CD8-positive, alpha-beta memory T cell (primary cell): ENCODE results near the gene RPH3AL. TPM values are rescaled to one million over a fixed set of nuclear protein-coding genes. Genes with fewer than 3 reads are reported as not detected.

ENCODE experiments used
- CTCF ChIA-PET: fragments of 350-600 bp; sonication (Branson Sonifier 250); formaldehyde crosslinking; loops from one replicate; lab custom pipeline; 2021; ENCODE audit warnings: antibody characterized with exemption; lab: Charles Lee
- POLR2A ChIA-PET: fragments of 350-600 bp; sonication (Branson Sonifier 250); formaldehyde crosslinking; loops from one replicate; lab custom pipeline; 2021; ENCODE audit warnings: antibody characterized with exemption; lab: Charles Lee
- DNase-seq, 5 donors: peaks; one replicate each; pipeline versions ENCODE4 v3.0.0 to v3.0.0-alpha.2; 2020 to 2022; ENCODE audit warnings: mixed read lengths in 1 of 5
- H3K27ac ChIP-seq: one replicate; pipeline ENCODE4 v1.7.0; 2013; ENCODE audit warnings: low read depth, mild to moderate bottlenecking, low read length, moderate library complexity
- H3K27me3 ChIP-seq: 2 replicates; pipeline ENCODE4 v1.7.0; 2013; ENCODE audit warnings: low read length, mild to moderate bottlenecking; ENCODE audit not compliant: insufficient read depth, poor library complexity, severe bottlenecking
- H3K36me3 ChIP-seq: 2 replicates; pipeline ENCODE4 v1.7.0; 2013; ENCODE audit warnings: mild to moderate bottlenecking, low read length, moderate library complexity; ENCODE audit not compliant: insufficient read depth
- H3K4me1 ChIP-seq: 2 replicates; pipeline ENCODE4 v1.7.0; 2013; ENCODE audit warnings: mild to moderate bottlenecking, low read length, moderate library complexity; ENCODE audit not compliant: insufficient read depth
- H3K4me3 ChIP-seq: 2 replicates; pipeline ENCODE4 v1.7.0; 2013; ENCODE audit warnings: mild to moderate bottlenecking, low read length
- H3K9me3 ChIP-seq: 2 replicates; pipeline ENCODE4 v1.7.0; 2013; ENCODE audit warnings: mild to moderate bottlenecking, low read length
- H3K27ac Mint-ChIP-seq, 8 donors: one replicate each; pipeline ENCODE4 v1.8.0; 2020 to 2021; ENCODE audit warnings: mixed read lengths in 8 of 8, mild to moderate bottlenecking in 6 of 8, inconsistent platforms in 3 of 8, moderate library complexity in 3 of 8
- H3K27me3 Mint-ChIP-seq, 2 donors: one replicate each; pipeline ENCODE4 v1.8.0; 2020 to 2021; ENCODE audit warnings: mixed read lengths in 2 of 2, mild to moderate bottlenecking in 1 of 2, moderate library complexity in 1 of 2
- H3K36me3 Mint-ChIP-seq, 3 donors: one replicate each; pipeline ENCODE4 v1.8.0; 2020 to 2021; ENCODE audit warnings: mixed read lengths in 3 of 3, inconsistent platforms in 1 of 3, mild to moderate bottlenecking in 1 of 3
- H3K4me1 Mint-ChIP-seq, 3 donors: one replicate each; pipeline ENCODE4 v1.8.0; 2020 to 2021; ENCODE audit warnings: mixed read lengths in 3 of 3, inconsistent platforms in 1 of 3, mild to moderate bottlenecking in 1 of 3
- H3K4me3 Mint-ChIP-seq, 7 donors: one replicate each; pipeline ENCODE4 v1.8.0; 2020 to 2021; ENCODE audit warnings: mixed read lengths in 7 of 7, mild to moderate bottlenecking in 6 of 7, moderate library complexity in 4 of 7, inconsistent platforms in 2 of 7
- H3K9me3 Mint-ChIP-seq, 5 donors: one replicate each; pipeline ENCODE4 v1.8.0; 2020 to 2022; ENCODE audit warnings: mixed read lengths in 5 of 5, mild to moderate bottlenecking in 3 of 5, moderate library complexity in 2 of 5, inconsistent platforms in 1 of 5
- polyA plus RNA-seq: library from polyadenylated mRNA; unstranded; fragments of 300-500 nt; fragmentation: Illumina TruSeq; gene quantifications from one replicate; pipeline ENCODE4 v1.2.3, GENCODE V29; 2021
- total RNA-seq, 2 experiments: library from RNA; stranded (reverse); gene quantifications; one replicate each; pipeline ENCODE4 v1.2.3, GENCODE V29; 2021

Gene RPH3AL
- total and polyA plus RNA-seq, 3 experiments from 2014 or later: 0.91 to 3.7 (median 2.0) TPM

- Mint-ChIP-seq H3K4me1 (peaks cover 0 to 2% (median 0%) of the 10 kb centered on the region in 3 donors), H3K4me3 (no peak overlapping the region)
- no peaks in the 10 kb centered on the region for H3K36me3 ChIP-seq
Observed at GRCh38 chr17:348012-348411, 4.6 kb downstream of the RPH3AL start.

DNA sequence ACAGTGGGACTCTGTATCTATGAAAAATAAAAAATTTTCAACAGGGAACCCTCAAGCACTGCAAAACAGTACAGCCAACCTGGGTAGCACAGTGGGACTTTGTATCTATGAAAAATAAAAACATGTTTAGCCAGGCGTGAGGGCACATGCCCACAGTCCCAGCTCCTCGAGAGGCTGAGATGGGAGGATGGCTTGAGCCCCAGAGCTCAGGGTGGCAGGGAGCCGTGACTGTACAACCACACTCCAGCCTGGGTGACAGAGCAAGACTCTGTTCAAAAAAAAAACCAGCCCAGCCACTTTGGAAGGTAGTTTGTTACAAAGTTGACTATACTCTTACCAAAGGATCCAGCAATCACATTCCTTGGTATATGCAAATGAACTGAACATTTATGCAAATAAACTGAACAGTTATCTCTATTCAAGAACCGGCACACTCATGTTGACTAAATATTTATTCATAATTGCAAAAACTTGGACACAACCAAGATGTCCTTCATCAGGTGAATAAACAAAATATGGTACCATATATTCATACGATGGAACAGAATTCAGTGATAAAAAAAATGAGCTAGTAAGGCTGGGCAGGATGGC is 5.2 kb downstream of the RPH3AL start:
- ChIA-PET POLR2A (no interaction called here), CTCF (no interaction called here)
- Mint-ChIP-seq H3K27ac (no peak overlapping the region), H3K27me3 (peaks cover 0 to 4% of the 10 kb centered on the region in 2 donors), H3K4me3 (no peak overlapping the region), H3K36me3 (peaks cover 0 to 2% (median 0%) of the 10 kb centered on the region in 3 donors), H3K4me1 (peaks cover 0 to 2% (median 0%) of the 10 kb centered on the region in 3 donors), H3K9me3 (peaks cover 0 to 2% (median 0%) of the 10 kb centered on the region in 5 donors)
- H3K36me3 ChIP-seq: no peaks in the 10 kb centered on the region
- no peaks in the 10 kb centered on the region for H3K9me3 ChIP-seq
- no peaks in the 10 kb centered on the region for H3K4me1 ChIP-seq
- no peaks in the 10 kb centered on the region for H3K27me3 ChIP-seq
- DNase-seq: no peak
- no peak overlapping the region for H3K27ac ChIP-seq
- no peak overlapping the region for H3K4me3 ChIP-seq

More at GRCh38 chr17:348012-348411, 4.6 kb downstream of the RPH3AL start:
- H3K9me3 ChIP-seq: no peaks in the 10 kb centered on the region
- no peak overlapping the region for H3K27ac ChIP-seq
- CTCF ChIA-PET: no interaction called here
- DNase-seq: no peak
- H3K4me1 ChIP-seq: no peaks in the 10 kb centered on the region
- Mint-ChIP-seq H3K9me3 (peaks cover 0 to 2% (median 0%) of the 10 kb centered on the region in 5 donors), H3K36me3 (peaks cover 0 to 2% (median 0%) of the 10 kb centered on the region in 3 donors), H3K27me3 (peaks cover 0 to 4% of the 10 kb centered on the region in 2 donors), H3K27ac (no peak overlapping the region)
- POLR2A ChIA-PET: no interaction called here
- H3K4me3 ChIP-seq: no peak overlapping the region
- H3K27me3 ChIP-seq: no peaks in the 10 kb centered on the region

GRCh38 chr17:345992-346785 is 6.4 kb downstream of the RPH3AL start:
- Histone ChIP-seq H3K36me3 (no peaks in the 10 kb centered on the region), H3K27me3 (no peaks in the 10 kb centered on the region), H3K4me1 (no peaks in the 10 kb centered on the region), H3K9me3 (no peaks in the 10 kb centered on the region), H3K27ac (no peak overlapping the region), H3K4me3 (no peak overlapping the region)
- POLR2A ChIA-PET: no interaction called here
- CTCF ChIA-PET: no interaction called here
- H3K27ac Mint-ChIP-seq: no peak overlapping the region
- peaks cover 0 to 2% (median 0%) of the 10 kb centered on the region in 3 donors for H3K4me1 Mint-ChIP-seq
- DNase-seq: no peak
- H3K27me3 Mint-ChIP-seq: peaks cover 1 to 5% of the 10 kb centered on the region in 2 donors
- H3K4me3 Mint-ChIP-seq: no peak overlapping the region
- peaks cover 0 to 2% (median 0%) of the 10 kb centered on the region in 5 donors for H3K9me3 Mint-ChIP-seq
- H3K36me3 Mint-ChIP-seq: peaks cover 0 to 2% (median 0%) of the 10 kb centered on the region in 3 donors

DNA sequence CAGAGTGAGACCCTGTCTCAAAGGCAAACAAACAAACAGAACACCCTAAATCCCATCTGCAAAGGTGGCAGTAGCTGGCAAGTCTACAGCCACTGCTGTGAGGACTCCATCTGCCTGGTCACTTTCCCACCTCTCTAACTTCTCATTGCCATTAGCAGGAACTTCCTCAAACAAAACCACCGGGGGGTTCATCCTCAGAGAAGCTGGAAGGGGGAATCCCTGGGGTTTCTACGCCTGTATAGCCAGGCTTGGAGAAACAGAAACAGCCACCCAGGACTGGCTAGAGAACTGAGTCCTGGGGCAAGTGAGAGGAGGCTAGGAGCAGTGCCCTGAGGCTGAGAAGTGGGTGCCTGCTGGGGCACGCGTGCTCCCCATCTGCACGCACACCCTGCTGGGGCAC is 7.3 kb downstream of the RPH3AL start:
- Mint-ChIP-seq H3K36me3 (peaks cover 0 to 2% (median 0%) of the 10 kb centered on the region in 3 donors), H3K9me3 (peaks cover 0 to 2% (median 0%) of the 10 kb centered on the region in 5 donors), H3K4me1 (no peaks in the 10 kb centered on the region), H3K27ac (peak overlapping the region in 1 of 8 donors; percentile 19), H3K4me3 (no peak overlapping the region), H3K27me3 (peaks cover 3 to 4% of the 10 kb centered on the region in 2 donors)
- H3K36me3 ChIP-seq: no peaks in the 10 kb centered on the region
- no peaks in the 10 kb centered on the region for H3K9me3 ChIP-seq
- no peak for DNase-seq
- POLR2A ChIA-PET: no interaction called here
- no peaks in the 10 kb centered on the region for H3K4me1 ChIP-seq
- CTCF ChIA-PET: no interaction called here
- H3K27ac ChIP-seq: no peak overlapping the region
- no peak overlapping the region for H3K4me3 ChIP-seq
- H3K27me3 ChIP-seq: no peaks in the 10 kb centered on the region

DNA sequence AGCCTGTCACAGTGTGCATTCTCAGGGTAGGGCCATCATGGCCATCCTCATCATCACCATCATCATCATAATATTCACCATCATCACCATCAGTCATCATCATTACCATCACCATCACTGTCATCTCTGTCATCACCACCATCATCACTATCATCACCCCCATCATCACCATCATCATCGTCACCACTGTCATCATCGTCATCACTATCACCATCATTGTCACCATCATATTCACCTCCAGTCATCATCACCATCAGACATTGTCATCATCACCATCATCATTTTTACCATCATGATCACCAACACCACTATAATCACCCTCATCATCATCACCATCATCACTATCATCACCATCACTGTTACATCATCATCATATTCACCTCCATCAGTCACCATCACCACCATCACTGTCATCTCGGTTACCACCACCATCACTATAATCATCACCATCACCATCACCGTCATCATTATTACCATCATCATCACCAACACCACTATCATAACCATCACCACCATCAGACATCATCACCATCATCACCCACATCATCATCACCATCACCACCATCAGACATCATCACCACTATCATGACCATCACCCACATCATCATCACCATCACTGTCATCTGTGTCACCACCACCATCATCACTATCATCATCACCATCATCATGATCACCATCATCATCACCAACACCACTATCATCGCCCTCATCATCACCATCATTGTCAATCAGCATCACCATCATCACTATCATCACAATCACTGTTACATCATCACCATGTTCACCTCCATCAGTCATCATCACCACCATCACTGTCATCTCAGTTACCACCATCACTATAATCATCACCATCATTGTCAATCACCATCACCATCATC is 8.5 kb downstream of the RPH3AL start:
- Histone ChIP-seq H3K27me3 (no peaks in the 10 kb centered on the region), H3K4me3 (no peak overlapping the region), H3K27ac (no peak overlapping the region), H3K4me1 (no peaks in the 10 kb centered on the region), H3K36me3 (no peaks in the 10 kb centered on the region), H3K9me3 (no peaks in the 10 kb centered on the region)
- Mint-ChIP-seq H3K4me3 (no peak overlapping the region), H3K27ac (no peak overlapping the region), H3K9me3 (peaks cover 0 to 2% (median 0%) of the 10 kb centered on the region in 5 donors), H3K27me3 (peaks cover 3 to 4% of the 10 kb centered on the region in 2 donors), H3K4me1 (no peaks in the 10 kb centered on the region), H3K36me3 (peaks cover 0 to 2% (median 0%) of the 10 kb centered on the region in 3 donors)
- DNase-seq: no peak
- CTCF ChIA-PET: no interaction called here
- POLR2A ChIA-PET: no interaction called here

DNA sequence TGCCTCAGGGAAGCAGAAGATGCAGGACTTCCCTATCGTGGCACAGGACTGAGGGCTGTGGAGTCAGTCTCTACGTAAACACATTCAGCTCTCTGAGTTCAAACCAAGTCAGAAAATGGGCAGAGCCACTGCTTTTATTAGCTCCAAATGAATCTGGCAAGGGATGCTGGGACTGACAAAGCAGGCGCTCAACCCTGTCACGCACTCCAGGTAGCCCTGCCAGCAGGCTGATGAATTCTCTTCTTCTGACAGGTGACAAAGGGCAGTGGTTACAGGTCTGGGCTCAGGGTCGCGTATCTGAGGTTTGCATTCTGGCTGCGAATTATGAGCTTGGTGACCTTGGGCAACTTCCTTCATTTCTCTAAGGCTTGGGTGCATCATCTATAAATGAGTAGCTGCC is 9.4 kb downstream of the RPH3AL start:
- Mint-ChIP-seq H3K27me3 (peaks cover 3 to 4% of the 10 kb centered on the region in 2 donors), H3K27ac (no peak overlapping the region), H3K4me3 (no peak overlapping the region), H3K9me3 (peaks cover 0 to 2% (median 0%) of the 10 kb centered on the region in 5 donors), H3K36me3 (peaks cover 0 to 2% (median 0%) of the 10 kb centered on the region in 3 donors), H3K4me1 (no peaks in the 10 kb centered on the region)
- Histone ChIP-seq H3K4me3 (no peak overlapping the region), H3K27me3 (no peaks in the 10 kb centered on the region), H3K4me1 (no peaks in the 10 kb centered on the region), H3K9me3 (no peaks in the 10 kb centered on the region), H3K36me3 (no peaks in the 10 kb centered on the region), H3K27ac (no peak overlapping the region)
- ChIA-PET CTCF (no interaction called here), POLR2A (no interaction called here)
- DNase-seq: no peak

GRCh38 chr17:340074-340473 is 12.5 kb downstream of the RPH3AL start:
- H3K4me3 Mint-ChIP-seq: no peak overlapping the region
- Histone ChIP-seq H3K4me1 (peaks cover 11% of the 10 kb centered on the region), H3K27ac (no peak overlapping the region), H3K4me3 (no peak overlapping the region), H3K36me3 (no peaks in the 10 kb centered on the region), H3K27me3 (no peaks in the 10 kb centered on the region), H3K9me3 (no peaks in the 10 kb centered on the region)
- no peak overlapping the region for H3K27ac Mint-ChIP-seq
- ChIA-PET POLR2A (no interaction called here), CTCF (no interaction called here)
- H3K4me1 Mint-ChIP-seq: peaks cover 0 to 19% (median 5%) of the 10 kb centered on the region in 3 donors
- H3K36me3 Mint-ChIP-seq: peaks cover 0 to 2% (median 0%) of the 10 kb centered on the region in 3 donors
- no peak for DNase-seq
- peaks cover 0 to 2% (median 0%) of the 10 kb centered on the region in 5 donors for H3K9me3 Mint-ChIP-seq
- H3K27me3 Mint-ChIP-seq: peaks cover 9 to 26% of the 10 kb centered on the region in 2 donors
